Endothelial cell of umbilical vein (primary cell): ENCODE data around the gene FOXK1. TPM values are rescaled to one million over a fixed set of nuclear protein-coding genes. Genes with fewer than 3 reads are reported as not detected.

ENCODE experiments used
- BruUV-seq: library from RNA; stranded (reverse); fragments of 400-500 nt; replicated peaks from 2 replicates; lab custom pipeline; 2021; lab: Mats Ljungman, UMichigan
- CTCF ChIA-PET: fragments of 300-600, 350-600 bp; sonication (Branson Sonifier 250); formaldehyde crosslinking; loops from one replicate; lab custom pipeline; 2021; ENCODE audit warnings: antibody characterized with exemption, inconsistent platforms; lab: Charles Lee
- POLR2A ChIA-PET: fragments of 300-600, 350-600 bp; sonication (Branson Sonifier 250); formaldehyde crosslinking; loops from one replicate; lab custom pipeline; 2021; ENCODE audit warnings: antibody characterized with exemption, inconsistent platforms; lab: Charles Lee
- DNase-seq: peaks from one replicate; pipeline ENCODE4 v3.0.0-alpha.2; 2011; ENCODE audit warnings: low read depth, low spot score
- FAIRE-seq: peaks from 2 replicates; lab custom pipeline; 2011; peaks lifted over from hg19 to GRCh38; lab: Jason Lieb, UNC
- H2AFZ ChIP-seq: 2 replicates; pipeline ENCODE4 v1.6.0; 2012; ENCODE audit warnings: low read depth, low read length, control low read depth, inconsistent platforms
- H3K27ac ChIP-seq: 2 replicates; pipeline ENCODE4 v1.5.1; 2011; ENCODE audit warnings: low read depth, mild to moderate bottlenecking, control low read depth, low read length, moderate library complexity; ENCODE audit not compliant: insufficient read depth
- H3K27me3 ChIP-seq, 2 experiments: 2 replicates each; pipeline versions ENCODE4 v1.6.0 to v1.6.1; 2011; ENCODE audit warnings: low read length in 2 of 2, mixed read lengths in 1 of 2; ENCODE audit not compliant: control insufficient read depth in 2 of 2, insufficient read depth in 2 of 2
- H3K36me3 ChIP-seq, 2 experiments: 2 replicates in 1 of 2; 3 replicates in 1 of 2; pipeline ENCODE4 v1.5.1; 2011; ENCODE audit warnings: low read length in 2 of 2, mild to moderate bottlenecking in 1 of 2, moderate library complexity in 1 of 2; ENCODE audit not compliant: control insufficient read depth in 2 of 2, insufficient read depth in 2 of 2; ENCODE audit errors: extremely low read depth in 1 of 2
- H3K4me1 ChIP-seq: 3 replicates; pipeline ENCODE4 v1.5.1; 2011; ENCODE audit warnings: mild to moderate bottlenecking, low read length; ENCODE audit not compliant: control insufficient read depth, insufficient read depth; ENCODE audit errors: extremely low read depth
- H3K4me2 ChIP-seq: 2 replicates; pipeline ENCODE4 v1.6.1; 2011; ENCODE audit warnings: low read length, control low read depth, mixed read lengths; ENCODE audit not compliant: insufficient read depth
- H3K4me3 ChIP-seq, 3 experiments: fragments of 200-600 bp in 1 of 3; sonication (generic), shearing (Covaris generic) in 1 of 3; replicated peaks in 1 of 3; 2 replicates each; pipeline ENCODE4 v1.5.1; 2011 to 2016; ENCODE audit warnings: control low read depth in 3 of 3, low read length in 3 of 3, mild to moderate bottlenecking in 2 of 3, inconsistent platforms in 1 of 3, low read depth in 1 of 3, moderate library complexity in 1 of 3; ENCODE audit not compliant: insufficient read depth in 1 of 3
- H3K79me2 ChIP-seq: 2 replicates; pipeline ENCODE4 v1.6.0; 2012; ENCODE audit warnings: low read length, inconsistent platforms; ENCODE audit not compliant: control insufficient read depth, insufficient read depth
- H3K9ac ChIP-seq: replicated peaks from 2 replicates; pipeline ENCODE3; 2011; ENCODE audit warnings: low read length, control low read depth; ENCODE audit not compliant: insufficient read depth; ENCODE audit errors: extremely low read depth
- H3K9me1 ChIP-seq: replicated peaks from 3 replicates; pipeline ENCODE4 v1.6.0; 2011; ENCODE audit warnings: mild to moderate bottlenecking, low read length; ENCODE audit not compliant: control insufficient read depth, insufficient read depth; ENCODE audit errors: extremely low read depth
- H3K9me3 ChIP-seq: replicated peaks from 2 replicates; pipeline ENCODE4 v1.5.1; 2012; ENCODE audit warnings: low read length, inconsistent platforms; ENCODE audit not compliant: control insufficient read depth, insufficient read depth
- H4K20me1 ChIP-seq: replicated peaks from 2 replicates; pipeline ENCODE3; 2011; ENCODE audit warnings: mild to moderate bottlenecking, low read length; ENCODE audit not compliant: control insufficient read depth, insufficient read depth; ENCODE audit errors: extremely low read depth
- EZH2 ChIP-seq: IDR thresholded peaks from 2 replicates; pipeline ENCODE4 v1.6.1; 2012; ENCODE audit warnings: borderline replicate concordance, low read depth, mild to moderate bottlenecking, moderate library complexity, low read length, inconsistent platforms; ENCODE audit not compliant: severe bottlenecking
- FOS ChIP-seq: IDR thresholded peaks from 2 replicates; pipeline ENCODE4 v1.6.1; 2011; ENCODE audit warnings: mild to moderate bottlenecking, low read length, moderate library complexity, borderline replicate concordance; ENCODE audit not compliant: insufficient read depth
- GATA2 ChIP-seq: IDR thresholded peaks from 2 replicates; pipeline ENCODE4 v1.7.0; 2011; ENCODE audit warnings: low read depth, mild to moderate bottlenecking, moderate library complexity, mixed read lengths, low read length; ENCODE audit not compliant: insufficient read length, insufficient read depth
- JUN ChIP-seq: IDR thresholded peaks from 2 replicates; pipeline ENCODE4 v1.6.1; 2011; ENCODE audit warnings: borderline replicate concordance, low read depth; ENCODE audit not compliant: insufficient read length, insufficient read depth
- MYC ChIP-seq: IDR thresholded peaks from one replicate; pipeline ENCODE4 v1.6.1; 2011; ENCODE audit warnings: mild to moderate bottlenecking, low read depth, low read length
- POLR2A ChIP-seq: IDR thresholded peaks from 2 replicates; pipeline ENCODE4 v1.6.1; 2012; ENCODE audit warnings: low read depth, mild to moderate bottlenecking, control low read depth, low read length
- POLR2AphosphoS5 ChIP-seq: IDR thresholded peaks from 2 replicates; pipeline ENCODE4 v1.6.1; 2012; ENCODE audit warnings: low read depth, mild to moderate bottlenecking, control low read depth, low read length, moderate library complexity; ENCODE audit not compliant: insufficient read depth
- dilution Hi-C: fragments of 300-500 bp; cut with MboI; formaldehyde crosslinking; loops from one replicate; pipeline ENCODE4 v1.15.0; 2019; ENCODE audit warnings: low sequenced_read_pairs; ENCODE audit not compliant: extremely low pct_ligation_motif_present
- intact Hi-C: fragments of 100-400 bp; cut with micrococcal nuclease; formaldehyde crosslinking; loops from one replicate; pipeline ENCODE4 v1.10.0; 2022
- polyA plus RNA-seq, 4 experiments: library from polyadenylated mRNA; depleted of rRNA in 3 of 4; stranded (reverse) in 3 of 4; unstranded in 1 of 4; fragments of >200 nt; gene quantifications; 2 replicates each; pipeline versions ENCODE4 v1.2.1 to v1.2.3, GENCODE V29; 2011 to 2012; ENCODE audit warnings: missing spikeins in 1 of 4
- total RNA-seq: library from RNA; stranded (reverse); gene quantifications from 2 replicates; pipeline ENCODE4 v1.2.3, GENCODE V29; 2021
- TF ChIP-seq, protein P1 (sequence below): IDR thresholded peaks from 2 replicates; pipeline ENCODE4 v1.6.1; 2011; ENCODE audit not compliant: insufficient read depth, insufficient read length
- TF ChIP-seq, protein P2 (sequence below), 2 donors: IDR thresholded peaks; 1 replicate in 1 of 2; 2 replicates in 1 of 2; pipeline ENCODE4 v1.5.1; 2011; ENCODE audit warnings: low read length in 2 of 2, mild to moderate bottlenecking in 2 of 2, moderate library complexity in 2 of 2, control low read depth in 1 of 2, inconsistent platforms in 1 of 2, low read depth in 1 of 2; ENCODE audit not compliant: insufficient read depth in 1 of 2; ENCODE audit errors: extremely low read depth in 1 of 2

FOXK1 gene
- total and polyA plus RNA-seq, 2 donors (not counting 3 experiments of a cell fraction or from before 2014, with no cell fraction given), result 8.0 to 52.1 TPM

DNA sequence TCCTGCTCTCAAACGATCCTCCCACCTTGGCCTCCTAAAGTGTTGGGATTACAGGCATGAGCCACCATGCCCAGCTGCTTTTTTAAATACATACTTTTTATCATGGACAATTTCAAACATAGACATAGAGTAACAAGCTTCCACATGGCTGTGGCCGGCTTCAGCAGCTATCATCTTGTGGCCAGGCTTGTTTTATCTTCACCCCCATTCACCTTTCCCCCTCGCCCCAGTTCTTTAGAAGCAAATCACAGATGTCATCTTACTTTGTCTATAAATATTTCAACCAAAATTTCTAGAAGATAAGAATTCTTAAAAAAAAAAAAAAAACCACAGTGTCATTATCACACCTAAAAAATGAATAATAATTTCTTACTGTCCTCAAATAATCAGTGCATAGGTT, 5.9 kb downstream of the FOXK1 start:
- ChIA-PET CTCF (interaction anchor here (0.7 to 1.4 kb wide), 2 partner anchors 13 to 1512 kb away, joined by 4 read pairs; no protein-coding TSS in a partner anchor), POLR2A (no interaction called here)
- Histone ChIP-seq H3K4me1 (peaks cover 16% of the 10 kb centered on the region), H3K9ac (no peak overlapping the region), H3K9me1 (no peaks in the 10 kb centered on the region), H3K9me3 (no peaks in the 10 kb centered on the region), H2AFZ (no peak overlapping the region), H3K27ac (no peak overlapping the region), H3K36me3 (peaks cover 2 to 4% of the 10 kb centered on the region in 2 experiments), H3K27me3 (no peaks in the 10 kb centered on the region), H4K20me1 (no peaks in the 10 kb centered on the region), H3K4me3 (no peak overlapping the region), H3K79me2 (peaks cover 98% of the 10 kb centered on the region), H3K4me2 (no peak overlapping the region)
- DNase-seq, result no peak
- FAIRE-seq, result no peak
- no TSS peak for BruUV-seq
- no peak for TF ChIP-seq MYC
- no peak for TF ChIP-seq JUN
- TF ChIP-seq, protein P1, sequence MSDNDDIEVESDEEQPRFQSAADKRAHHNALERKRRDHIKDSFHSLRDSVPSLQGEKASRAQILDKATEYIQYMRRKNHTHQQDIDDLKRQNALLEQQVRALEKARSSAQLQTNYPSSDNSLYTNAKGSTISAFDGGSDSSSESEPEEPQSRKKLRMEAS, result no peak
- no peak for TF ChIP-seq EZH2
- TF ChIP-seq, protein P2, sequence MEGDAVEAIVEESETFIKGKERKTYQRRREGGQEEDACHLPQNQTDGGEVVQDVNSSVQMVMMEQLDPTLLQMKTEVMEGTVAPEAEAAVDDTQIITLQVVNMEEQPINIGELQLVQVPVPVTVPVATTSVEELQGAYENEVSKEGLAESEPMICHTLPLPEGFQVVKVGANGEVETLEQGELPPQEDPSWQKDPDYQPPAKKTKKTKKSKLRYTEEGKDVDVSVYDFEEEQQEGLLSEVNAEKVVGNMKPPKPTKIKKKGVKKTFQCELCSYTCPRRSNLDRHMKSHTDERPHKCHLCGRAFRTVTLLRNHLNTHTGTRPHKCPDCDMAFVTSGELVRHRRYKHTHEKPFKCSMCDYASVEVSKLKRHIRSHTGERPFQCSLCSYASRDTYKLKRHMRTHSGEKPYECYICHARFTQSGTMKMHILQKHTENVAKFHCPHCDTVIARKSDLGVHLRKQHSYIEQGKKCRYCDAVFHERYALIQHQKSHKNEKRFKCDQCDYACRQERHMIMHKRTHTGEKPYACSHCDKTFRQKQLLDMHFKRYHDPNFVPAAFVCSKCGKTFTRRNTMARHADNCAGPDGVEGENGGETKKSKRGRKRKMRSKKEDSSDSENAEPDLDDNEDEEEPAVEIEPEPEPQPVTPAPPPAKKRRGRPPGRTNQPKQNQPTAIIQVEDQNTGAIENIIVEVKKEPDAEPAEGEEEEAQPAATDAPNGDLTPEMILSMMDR (IDR thresholded peaks at IDR 0.05; ENCODE audit: extremely low read depth in 1 of 2, insufficient read depth in 1 of 2, low read depth in 1 of 2, low read length in 2 of 2), result no peak
- TF ChIP-seq FOS, result no peak
- TF ChIP-seq POLR2AphosphoS5, result no peak
- TF ChIP-seq GATA2, result no peak
- no peak for TF ChIP-seq POLR2A
- intact Hi-C loops (no loop called here), dilution Hi-C loops (no loop called here)
